HCT116 (cell line): ENCODE results near the gene TEP1. TPM values are rescaled to one million over a fixed set of nuclear protein-coding genes. Genes with fewer than 3 reads are reported as not detected.
"Not testable (repeated sequence)": the region's sequence is repeated elsewhere in the genome, so short reads cannot be mapped to it uniquely, and the experiment has no call there.

Source experiments
- ATAC-seq: fragments of 200-7000 bp; cut with Tn5 transposase; 2 replicates; pipeline ENCODE4 v1.9.1; 2020; ENCODE audit warnings: mild to moderate bottlenecking, moderate library complexity
- BruUV-seq: library from RNA; stranded (reverse); fragments of 400-500 nt; replicated peaks from 2 replicates; lab custom pipeline; 2021; lab: Mats Ljungman, UMichigan
- CTCF ChIA-PET: fragments of 300-600 bp; sonication (Branson Sonifier 250); formaldehyde crosslinking; loops from one replicate; lab custom pipeline; 2021; ENCODE audit warnings: antibody characterized with exemption; lab: Charles Lee
- POLR2A ChIA-PET: fragments of 300-600, 350-600 bp; sonication (Branson Sonifier 250); formaldehyde crosslinking; loops from one replicate; lab custom pipeline; 2021; ENCODE audit warnings: antibody characterized with exemption; lab: Charles Lee
- RAD21 ChIA-PET, 2 experiments: fragments of 300-600 bp; sonication (Branson Sonifier 250); formaldehyde crosslinking; loops; one replicate each; lab custom pipeline; 2023; ENCODE audit warnings: low total read pairs in 2 of 2; ENCODE audit not compliant: uncharacterized antibody in 2 of 2, unreplicated experiment in 2 of 2, low non-redundant PET in 1 of 2; lab: Charles Lee
- DNase-seq: peaks from one replicate; pipeline ENCODE4 v3.0.0-alpha.2; 2010; ENCODE audit warnings: low read depth, low spot score
- H2AFZ ChIP-seq: fragments of 200-600 bp; shearing (Covaris generic), sonication (generic); 2 replicates; pipeline ENCODE4 v1.6.1; 2017; ENCODE audit warnings: low read depth, mixed run types, mixed read lengths, antibody characterized with exemption, low read length; ENCODE audit not compliant: poor library complexity, severe bottlenecking
- H3K27ac ChIP-seq: 2 replicates; pipeline ENCODE4 v1.5.1; 2012; ENCODE audit warnings: low read depth, low read length
- H3K27me3 ChIP-seq: fragments of 200-600 bp; sonication (generic); 2 replicates; pipeline ENCODE4 v1.6.1; 2016; ENCODE audit warnings: mixed run types, low read length, mixed read lengths; ENCODE audit not compliant: insufficient read depth
- H3K36me3 ChIP-seq, 2 experiments: fragments of 200-500 bp in 1 of 2; fragments of 200-600 bp in 1 of 2; sonication (Bioruptor generic) in 1 of 2; sonication (generic) in 1 of 2; 2 replicates each; pipeline versions ENCODE4 v1.5.1 to v1.6.1; 2014 to 2016; ENCODE audit warnings: low read length in 2 of 2, inconsistent platforms in 1 of 2, mixed read lengths in 1 of 2, mixed run types in 1 of 2; ENCODE audit not compliant: insufficient read depth in 2 of 2, control insufficient read depth in 1 of 2
- H3K4me1 ChIP-seq, 2 experiments: fragments of 200-600 bp in 1 of 2; sonication (generic) in 1 of 2; 2 replicates each; pipeline versions ENCODE4 v1.5.1 to v1.6.1; 2012 to 2017; ENCODE audit warnings: low read length in 2 of 2, inconsistent platforms in 1 of 2, mild to moderate bottlenecking in 1 of 2, mixed read lengths in 1 of 2, mixed run types in 1 of 2, moderate library complexity in 1 of 2; ENCODE audit not compliant: insufficient read depth in 2 of 2, control insufficient read depth in 1 of 2
- H3K4me2 ChIP-seq: fragments of 200-600 bp; sonication (generic); 2 replicates; pipeline ENCODE4 v1.6.1; 2017; ENCODE audit warnings: mixed run types, low read length, mixed read lengths
- H3K4me3 ChIP-seq, 2 experiments: fragments of 200-600 bp in 1 of 2; sonication (generic) in 1 of 2; replicated peaks in 1 of 2; 2 replicates each; pipeline ENCODE4 v1.5.1; 2011 to 2016; ENCODE audit warnings: low read length in 2 of 2, control low read depth in 1 of 2, low read depth in 1 of 2, mild to moderate bottlenecking in 1 of 2, mixed read lengths in 1 of 2, mixed run types in 1 of 2
- H3K79me2 ChIP-seq: fragments of 200-600 bp; sonication (generic); 2 replicates; pipeline ENCODE4 v1.6.1; 2017; ENCODE audit warnings: mild to moderate bottlenecking, mixed run types, low read length, moderate library complexity, mixed read lengths; ENCODE audit not compliant: insufficient read depth
- H3K9ac ChIP-seq: fragments of 200-600 bp; sonication (generic); 2 replicates; pipeline ENCODE4 v1.6.1; 2016; ENCODE audit warnings: low read length, mixed read lengths
- H3K9me2 ChIP-seq: fragments of 200-600 bp; sonication (generic), shearing (Covaris generic); 2 replicates; pipeline ENCODE4 v1.6.1; 2017; ENCODE audit warnings: mixed run types, mild to moderate bottlenecking, moderate library complexity; ENCODE audit not compliant: insufficient read depth
- H3K9me3 ChIP-seq, 2 experiments: fragments of 200-500 bp in 1 of 2; fragments of 200-600 bp in 1 of 2; sonication (Bioruptor generic) in 1 of 2; sonication (generic) in 1 of 2; 2 replicates each; pipeline ENCODE4 v1.6.1; 2014 to 2017; ENCODE audit warnings: low read length in 2 of 2, mixed read lengths in 2 of 2, inconsistent platforms in 1 of 2, low read depth in 1 of 2, mild to moderate bottlenecking in 1 of 2, mixed run types in 1 of 2, moderate library complexity in 1 of 2; ENCODE audit not compliant: control insufficient read depth in 1 of 2, insufficient read depth in 1 of 2
- H4K20me1 ChIP-seq: fragments of 200-600 bp; sonication (generic), shearing (Covaris generic); 2 replicates; pipeline ENCODE4 v1.6.1; 2017; ENCODE audit warnings: mixed run types, mild to moderate bottlenecking, moderate library complexity; ENCODE audit not compliant: insufficient read depth
- CBX3 ChIP-seq: IDR thresholded peaks from 2 replicates; pipeline ENCODE4 v1.6.1; 2012; ENCODE audit warnings: low read depth
- ELF1 ChIP-seq: IDR thresholded peaks from 2 replicates; pipeline ENCODE4 v1.6.1; 2012; ENCODE audit warnings: low read depth, borderline replicate concordance
- EZH2 ChIP-seq: fragments of 200-600 bp; sonication (generic); IDR thresholded peaks from 2 replicates; pipeline ENCODE4 v1.6.1; 2017; ENCODE audit warnings: antibody characterized with exemption, mixed run types
- EZH2phosphoT487 ChIP-seq: fragments of 200-600 bp; IDR thresholded peaks from 2 replicates; pipeline ENCODE4 v1.6.1; 2018; ENCODE audit warnings: antibody characterized with exemption, borderline replicate concordance
- FOSL1 ChIP-seq: IDR thresholded peaks from 2 replicates; pipeline ENCODE4 v1.6.1; 2012; ENCODE audit warnings: low read depth
- MAX ChIP-seq: IDR thresholded peaks from 2 replicates; pipeline ENCODE4 v1.6.1; 2012
- REST ChIP-seq: IDR thresholded peaks from 2 replicates; pipeline ENCODE4 v1.6.1; 2012; ENCODE audit warnings: low read depth
- SP1 ChIP-seq: IDR thresholded peaks from 2 replicates; pipeline ENCODE4 v1.6.1; 2012; ENCODE audit warnings: low read depth
- TCF7L2 ChIP-seq: IDR thresholded peaks from 2 replicates; pipeline ENCODE4 v1.7.0; 2011; ENCODE audit warnings: borderline replicate concordance, inconsistent platforms; ENCODE audit not compliant: insufficient read depth, insufficient read length; ENCODE audit errors: extremely low read depth
- YY1 ChIP-seq: IDR thresholded peaks from 2 replicates; pipeline ENCODE4 v1.6.1; 2011; ENCODE audit warnings: low read length, low read depth, moderate library complexity, mild to moderate bottlenecking; ENCODE audit not compliant: insufficient replicate concordance; ENCODE audit errors: extremely low read depth
- ZFX ChIP-seq: fragments of 450-650 bp; IDR thresholded peaks from 2 replicates; pipeline ENCODE4 v1.6.1; 2017
- intact Hi-C: fragments of 100-400 bp; cut with micrococcal nuclease; formaldehyde crosslinking; loops from 2 replicates; pipeline ENCODE4 v1.10.0; 2022
- total RNA-seq: library from RNA; stranded (reverse); gene quantifications from one replicate; pipeline ENCODE4 v1.2.1, GENCODE V29; 2021; ENCODE audit not compliant: unreplicated experiment

Gene TEP1
- total RNA-seq, 1 experiment from 2014 or later = 22.4 TPM

GRCh38 chr14:20454516-20455354 lies 41.4 kb upstream of the TEP1 start, which contains the start of the genes APEX1 and OSGEP (continued):
- TF ChIP-seq EZH2phosphoT487 (no peak), ZFX (no peak), TCF7L2 (peak; percentile 86), MAX (peak; percentile 99), SP1 (peak; percentile 79)

- H4K20me1 ChIP-seq, H3K9ac ChIP-seq, DNase-seq, H3K4me2 ChIP-seq, CTCF ChIA-PET, H3K27ac ChIP-seq, H3K27me3 ChIP-seq, H3K4me3 ChIP-seq, H2AFZ ChIP-seq, POLR2A ChIA-PET, H3K9me2 ChIP-seq, H3K9me3 ChIP-seq, ATAC-seq, intact Hi-C loops, RAD21 ChIA-PET: not testable (repeated sequence)
- Histone ChIP-seq H3K4me1 (peaks cover 9 to 15% of the 10 kb centered on the region in 2 experiments; a peak in 3 of 4 replicates), H3K79me2 (peaks cover 41% of the 10 kb centered on the region), H3K36me3 (peaks cover 31 to 47% of the 10 kb centered on the region in 2 experiments)
- BruUV-seq = TSS peak; percentile 7
Measured at GRCh38 chr14:20452831-20453230, 39.5 kb upstream of the TEP1 start.

- no peak for ATAC-seq
- POLR2A ChIA-PET = no interaction called here
- peaks cover 32 to 37% of the 10 kb centered on the region in 2 experiments for H3K36me3 ChIP-seq
- TF ChIP-seq EZH2phosphoT487 (no peak), TCF7L2 (no peak), REST (no peak), CBX3 (no peak), FOSL1 (no peak), EZH2 (no peak), ELF1 (no peak), YY1 (no peak), SP1 (no peak)
Measured at GRCh38 chr14:20446889-20447288, 33.6 kb upstream of the TEP1 start.

More at GRCh38 chr14:20446889-20447288, 33.6 kb upstream of the TEP1 start:
- H3K4me2 ChIP-seq = no peak overlapping the region
- no peaks in the 10 kb centered on the region for H3K9me2 ChIP-seq
- H3K27me3 ChIP-seq = no peaks in the 10 kb centered on the region
- intact Hi-C loops = no loop called here
- H2AFZ ChIP-seq = no peak overlapping the region
- BruUV-seq = no TSS peak
- H3K27ac ChIP-seq = no peak overlapping the region
- no peaks in the 10 kb centered on the region for H3K9me3 ChIP-seq
- CTCF ChIA-PET = no interaction called here
- H4K20me1 ChIP-seq = no peaks in the 10 kb centered on the region
- no peaks in the 10 kb centered on the region for H3K79me2 ChIP-seq
- DNase-seq = no peak
- H3K9ac ChIP-seq = no peak overlapping the region
- RAD21 ChIA-PET = no interaction called here
- H3K4me1 ChIP-seq = no peaks in the 10 kb centered on the region
- H3K4me3 ChIP-seq = no peak overlapping the region
